ENCODE measurements around the gene ANKRD44.
"Not testable (repeated sequence)": the region's sequence is repeated elsewhere in the genome, so short reads cannot be mapped to it uniquely, and the experiment has no call there.

The ANKRD44 gene

GRCh38 chr2:197077336-197077735 is 233.2 kb downstream of the ANKRD44 start:
- DNase-seq (ENCODE audit: low read depth, low spot score): no peak

- DNase-seq (ENCODE audit: low read depth, low spot score): no peak
These were observed 233.9 kb downstream of the ANKRD44 start for GRCh38 chr2:197076652-197077051.

GRCh38 chr2:197075754-197076337 is 234.7 kb downstream of the ANKRD44 start:
- no peak for DNase-seq (ENCODE audit: low read depth, low spot score)

GRCh38 chr2:197075281-197075680 is 235.3 kb downstream of the ANKRD44 start:
- DNase-seq (ENCODE audit: low read depth, low spot score): no peak

GRCh38 chr2:197073701-197074433 is 236.7 kb downstream of the ANKRD44 start:
- DNase-seq (ENCODE audit: low read depth, low spot score): peak; percentile 64

GRCh38 chr2:197073270-197073669 is 237.3 kb downstream of the ANKRD44 start:
- DNase-seq (ENCODE audit: low read depth, low spot score): no peak

- DNase-seq (ENCODE audit: low read depth, low spot score): no peak
These were observed 238.0 kb downstream of the ANKRD44 start for GRCh38 chr2:197072533-197072932.

GRCh38 chr2:197071790-197072436 is 238.7 kb downstream of the ANKRD44 start:
- DNase-seq (ENCODE audit: low read depth, low spot score): no peak

- DNase-seq (ENCODE audit: low read depth, low spot score): no peak
These were observed 239.4 kb downstream of the ANKRD44 start for GRCh38 chr2:197071213-197071612.

- DNase-seq (ENCODE audit: low read depth, low spot score): no peak
These were observed 240.6 kb downstream of the ANKRD44 start for GRCh38 chr2:197069958-197070357.

GRCh38 chr2:197062574-197062973 is 248.0 kb downstream of the ANKRD44 start:
- DNase-seq (ENCODE audit: low read depth, low spot score): not testable (repeated sequence)

- DNase-seq (ENCODE audit: low read depth, low spot score): no peak
These were observed 251.1 kb downstream of the ANKRD44 start for GRCh38 chr2:197059477-197059876.

- no peak for DNase-seq (ENCODE audit: low read depth, low spot score)
These were observed 251.7 kb downstream of the ANKRD44 start for GRCh38 chr2:197058777-197059300.

GRCh38 chr2:197057959-197058358 is 252.6 kb downstream of the ANKRD44 start:
- no peak for DNase-seq (ENCODE audit: low read depth, low spot score)

GRCh38 chr2:197055045-197055444 is 255.5 kb downstream of the ANKRD44 start:
- no peak for DNase-seq (ENCODE audit: low read depth, low spot score)

GRCh38 chr2:197054437-197054836 is 256.1 kb downstream of the ANKRD44 start:
- no peak for DNase-seq (ENCODE audit: low read depth, low spot score)

GRCh38 chr2:197052356-197052755 is 258.2 kb downstream of the ANKRD44 start:
- no peak for DNase-seq (ENCODE audit: low read depth, low spot score)

- DNase-seq (ENCODE audit: low read depth, low spot score): no peak
These were observed 265.5 kb downstream of the ANKRD44 start for GRCh38 chr2:197045115-197045514.

GRCh38 chr2:197042739-197043196 is 267.8 kb downstream of the ANKRD44 start:
- DNase-seq (ENCODE audit: low read depth, low spot score): no peak

GRCh38 chr2:197037863-197038398 is 272.6 kb downstream of the ANKRD44 start:
- no peak for DNase-seq (ENCODE audit: low read depth, low spot score)

- no peak for DNase-seq (ENCODE audit: low read depth, low spot score)
These were observed 275.6 kb downstream of the ANKRD44 start for GRCh38 chr2:197035002-197035401.

- DNase-seq (ENCODE audit: low read depth, low spot score): no peak
These were observed 276.3 kb downstream of the ANKRD44 start for GRCh38 chr2:197034292-197034691.
